Effector CD4-positive, alpha-beta T cell (primary cell): ENCODE measurements around the gene GLP1R.
"Not testable (repeated sequence)": the region's sequence is repeated elsewhere in the genome, so short reads cannot be mapped to it uniquely, and the experiment has no call there.

Experiments used
- DNase-seq: peaks from one replicate; pipeline ENCODE4 v3.0.0-alpha.2; 2020

Gene GLP1R

DNA sequence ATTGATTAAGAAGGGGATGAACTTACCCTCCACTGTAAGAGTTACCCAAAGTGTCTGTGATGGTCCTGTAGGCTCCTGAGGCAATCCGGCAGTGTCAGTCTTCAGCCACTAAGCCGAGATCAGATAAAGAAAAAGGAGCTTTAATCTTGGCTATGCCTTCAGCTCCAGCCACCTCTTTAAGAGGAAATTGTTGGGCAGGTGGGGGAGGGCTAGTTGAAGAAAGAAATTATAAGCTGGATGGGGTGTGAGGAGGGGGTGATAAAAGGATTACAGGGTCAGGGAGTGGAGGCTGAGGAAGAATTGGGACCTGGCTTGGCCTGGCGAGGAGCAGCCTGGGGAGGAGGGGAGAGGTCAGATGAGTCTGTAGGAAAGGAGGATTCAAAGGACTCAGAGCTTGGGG is 86.2 kb downstream of the GLP1R start:
- DNase-seq = not testable (repeated sequence)

DNA sequence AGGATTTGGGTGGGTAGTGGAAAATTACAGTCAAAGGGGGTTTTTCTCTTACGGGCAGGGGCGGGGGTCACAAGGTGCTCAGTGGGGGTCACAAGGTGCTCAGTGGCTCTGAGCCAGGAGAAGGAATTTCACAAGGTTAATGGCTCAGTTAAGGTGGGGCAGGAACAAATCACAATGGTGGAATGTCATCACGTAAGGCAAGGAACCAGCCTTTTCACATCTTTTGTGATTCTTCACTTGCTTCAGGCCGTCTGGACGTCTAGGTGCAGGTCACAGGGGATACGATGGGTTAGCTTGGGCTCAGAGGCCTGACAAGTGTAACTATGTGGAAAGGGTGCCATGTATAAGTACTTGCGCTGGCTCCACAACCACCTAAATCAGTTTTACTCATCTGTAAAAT is 87.6 kb downstream of the GLP1R start:
- not testable (repeated sequence) for DNase-seq

DNA sequence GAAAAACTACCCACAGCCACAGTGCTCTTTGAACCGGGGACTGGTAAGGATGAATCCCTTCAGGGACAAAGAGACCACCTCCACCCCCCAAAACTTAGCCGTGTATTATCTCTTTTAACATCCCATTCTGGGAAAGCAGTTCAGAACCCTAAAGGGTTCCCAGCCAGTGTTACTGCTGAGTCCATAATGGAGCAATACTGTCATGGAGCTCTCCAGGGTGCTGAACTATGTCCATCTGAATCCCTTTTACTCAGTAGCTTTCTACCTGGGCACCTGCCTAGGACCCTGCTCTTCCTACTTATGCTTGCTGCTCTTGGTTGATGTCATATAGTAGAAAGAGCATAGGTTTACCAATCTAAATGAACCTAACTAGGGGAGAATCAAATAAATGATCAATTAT is 88.7 kb downstream of the GLP1R start:
- DNase-seq = peak; percentile 14
